H54 (cell line): Measurements from ENCODE around the gene STK33.

Source experiments
- DNase-seq: peaks from one replicate; pipeline ENCODE4 v3.0.0; 2011; ENCODE audit warnings: low spot score, mixed read lengths; ENCODE audit not compliant: insufficient read length
- FAIRE-seq: peaks from 3 replicates; lab custom pipeline; 2011; peaks lifted over from hg19 to GRCh38; lab: Jason Lieb, UNC
- POLR2A ChIP-seq: IDR thresholded peaks from 2 replicates; pipeline ENCODE4 v1.6.1; 2011; ENCODE audit warnings: low read depth, mild to moderate bottlenecking, low read length

STK33 gene

GRCh38 chr11:8362491-8362890, 231.5 kb downstream of the STK33 start:
- DNase-seq (no peak), FAIRE-seq (no peak)
- TF ChIP-seq POLR2A: no peak

- no peak for TF ChIP-seq POLR2A
- FAIRE-seq (no peak), DNase-seq (no peak)
Measured at GRCh38 chr11:8361664-8362210, 232.3 kb downstream of the STK33 start.

- TF ChIP-seq POLR2A: no peak
- FAIRE-seq: no peak
- no peak for DNase-seq
Measured at GRCh38 chr11:8361206-8361605, 232.8 kb downstream of the STK33 start.

GRCh38 chr11:8360086-8360828, 233.8 kb downstream of the STK33 start:
- TF ChIP-seq POLR2A: no peak
- DNase-seq: no peak
- FAIRE-seq: no peak

- DNase-seq (no peak), FAIRE-seq (no peak)
- TF ChIP-seq POLR2A: no peak
Measured at GRCh38 chr11:8359521-8359920, 234.5 kb downstream of the STK33 start.

- FAIRE-seq (no peak), DNase-seq (no peak)
- no peak for TF ChIP-seq POLR2A
Measured at GRCh38 chr11:8357891-8358566, 236.0 kb downstream of the STK33 start.

- TF ChIP-seq POLR2A: no peak
- FAIRE-seq: no peak
- DNase-seq: no peak
Measured at GRCh38 chr11:8357505-8357888, 236.5 kb downstream of the STK33 start.

- DNase-seq (no peak), FAIRE-seq (no peak)
- no peak for TF ChIP-seq POLR2A
Measured at GRCh38 chr11:8356721-8357504, 237.1 kb downstream of the STK33 start.

GRCh38 chr11:8356216-8356615, 237.8 kb downstream of the STK33 start:
- DNase-seq (no peak), FAIRE-seq (no peak)
- TF ChIP-seq POLR2A: no peak

- DNase-seq (no peak), FAIRE-seq (no peak)
- no peak for TF ChIP-seq POLR2A
Measured at GRCh38 chr11:8355416-8355742, 238.6 kb downstream of the STK33 start.

- no peak for DNase-seq
- FAIRE-seq: no peak
Measured at GRCh38 chr11:8354622-8355415, 239.2 kb downstream of the STK33 start.

GRCh38 chr11:8352876-8353505, 241.0 kb downstream of the STK33 start:
- TF ChIP-seq POLR2A: no peak
- FAIRE-seq (no peak), DNase-seq (peak; percentile 63)

More at GRCh38 chr11:8354622-8355415, 239.2 kb downstream of the STK33 start:
- no peak for TF ChIP-seq POLR2A
